OCI-LY1 (cell line): ENCODE data around the gene RPL27.

Source experiments
- CTCF ChIP-seq: fragments of 200-600 bp; sonication (generic), shearing (Covaris generic); IDR thresholded peaks from 2 replicates; pipeline ENCODE4 v1.5.1; 2017; ENCODE audit warnings: mild to moderate bottlenecking, antibody characterized with exemption, low read length, moderate library complexity, mixed read lengths
- EZH2 ChIP-seq: fragments of 200-600 bp; sonication (generic), shearing (Covaris generic); IDR thresholded peaks from 2 replicates; pipeline ENCODE4 v1.8.0; 2017; ENCODE audit warnings: borderline replicate concordance, mixed run types, mild to moderate bottlenecking, antibody characterized with exemption, low read length, moderate library complexity, mixed read lengths

DNA sequence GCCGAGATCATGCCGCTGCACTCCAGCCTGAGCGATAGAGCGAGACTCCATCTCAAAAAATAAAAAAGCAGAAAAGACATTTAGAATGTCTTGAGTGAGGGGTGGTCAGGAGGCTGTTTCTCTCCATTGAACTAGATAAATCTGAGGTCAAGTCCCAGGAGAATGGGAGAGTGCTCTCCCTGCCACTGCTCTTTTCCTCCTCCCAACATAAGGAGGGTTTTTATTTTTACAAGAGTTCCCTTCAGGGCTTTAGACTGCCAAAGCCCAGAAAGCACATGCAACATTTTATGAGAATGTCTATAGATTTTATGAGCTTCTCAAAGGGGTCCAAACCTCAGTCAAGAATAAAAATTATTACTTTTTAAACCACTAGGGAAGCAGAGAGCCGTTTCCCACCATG lies 28.4 kb downstream of the RPL27 start:
- TF ChIP-seq EZH2 (no peak), CTCF (no peak)
